CD14-positive monocyte (primary cell): Measurements from ENCODE around the gene MAST4. TPM values are rescaled to one million over a fixed set of nuclear protein-coding genes. Genes with fewer than 3 reads are reported as not detected.

Source experiments
- DNase-seq, 3 donors: peaks; one replicate each; pipeline ENCODE4 v3.0.0-alpha.2; 2011 to 2022
- H2AFZ ChIP-seq: 2 replicates; pipeline ENCODE4 v1.6.0; 2012; ENCODE audit warnings: mild to moderate bottlenecking, low read depth, low read length, inconsistent platforms; ENCODE audit not compliant: insufficient read depth, poor library complexity, severe bottlenecking
- H3K27ac ChIP-seq, 2 donors: 1 replicate in 1 of 2; 2 replicates in 1 of 2; pipeline ENCODE4 v1.5.1; 2012 to 2013; ENCODE audit warnings: low read length in 2 of 2, control low read depth in 1 of 2, inconsistent platforms in 1 of 2, low read depth in 1 of 2, mild to moderate bottlenecking in 1 of 2
- H3K27me3 ChIP-seq, 2 donors: one replicate each; pipeline versions ENCODE4 v1.6.0 to v1.6.1; 2011 to 2013; ENCODE audit warnings: low read length in 2 of 2; ENCODE audit not compliant: control insufficient read depth in 2 of 2, insufficient read depth in 2 of 2
- H3K36me3 ChIP-seq, 2 donors: replicated peaks in 1 of 2; 1 replicate in 1 of 2; 2 replicates in 1 of 2; pipeline versions ENCODE4 v1.5.1 to v1.6.1; 2012 to 2013; ENCODE audit warnings: low read length in 2 of 2, control low read depth in 1 of 2, inconsistent platforms in 1 of 2, mild to moderate bottlenecking in 1 of 2; ENCODE audit not compliant: insufficient read depth in 2 of 2, control insufficient read depth in 1 of 2
- H3K4me1 ChIP-seq, 2 donors: 1 replicate in 1 of 2; 2 replicates in 1 of 2; pipeline versions ENCODE4 v1.5.1 to v1.6.1; 2012 to 2013; ENCODE audit warnings: low read length in 2 of 2, control low read depth in 1 of 2, inconsistent platforms in 1 of 2, mild to moderate bottlenecking in 1 of 2, moderate library complexity in 1 of 2; ENCODE audit not compliant: insufficient read depth in 2 of 2, control insufficient read depth in 1 of 2
- H3K4me2 ChIP-seq: replicated peaks from 2 replicates; pipeline ENCODE3; 2012; ENCODE audit warnings: low read length, moderate library complexity, mild to moderate bottlenecking; ENCODE audit not compliant: poor library complexity, severe bottlenecking; ENCODE audit errors: extremely low read depth
- H3K4me3 ChIP-seq, 3 experiments: fragments of 200-600 bp in 1 of 3; sonication (generic) in 1 of 3; replicated peaks in 1 of 3; 1 replicate in 2 of 3; 2 replicates in 1 of 3; pipeline ENCODE4 v1.5.1; 2011 to 2013; ENCODE audit warnings: low read length in 3 of 3, mild to moderate bottlenecking in 3 of 3, control low read depth in 2 of 3, low read depth in 2 of 3, inconsistent platforms in 1 of 3, moderate library complexity in 1 of 3
- H3K79me2 ChIP-seq: 2 replicates; pipeline ENCODE4 v1.6.0; 2012; ENCODE audit warnings: mild to moderate bottlenecking, control low read depth, inconsistent platforms, low read length, moderate library complexity; ENCODE audit not compliant: insufficient read depth
- H3K9ac ChIP-seq: 2 replicates; pipeline ENCODE4 v1.6.0; 2017; ENCODE audit warnings: low read length, mild to moderate bottlenecking; ENCODE audit not compliant: insufficient read depth, poor library complexity, severe bottlenecking
- H3K9me3 ChIP-seq, 2 donors: replicated peaks in 1 of 2; 1 replicate in 1 of 2; 2 replicates in 1 of 2; pipeline versions ENCODE4 v1.5.1 to v1.6.1; 2012 to 2013; ENCODE audit warnings: low read length in 2 of 2, control low read depth in 1 of 2; ENCODE audit not compliant: control insufficient read depth in 1 of 2, insufficient read depth in 1 of 2
- H4K20me1 ChIP-seq: 2 replicates; pipeline ENCODE4 v1.6.0; 2012; ENCODE audit warnings: mild to moderate bottlenecking, low read length, control low read depth, moderate library complexity; ENCODE audit not compliant: insufficient read depth
- H3K27ac Mint-ChIP-seq, 7 donors: one replicate each; pipeline ENCODE4 v1.8.0; 2020; ENCODE audit warnings: mild to moderate bottlenecking in 7 of 7, mixed read lengths in 7 of 7, moderate library complexity in 6 of 7, inconsistent platforms in 2 of 7
- H3K27me3 Mint-ChIP-seq, 3 donors: one replicate each; pipeline ENCODE4 v1.8.0; 2021 to 2022; ENCODE audit warnings: low read depth in 3 of 3, mild to moderate bottlenecking in 3 of 3, mixed read lengths in 3 of 3, moderate library complexity in 3 of 3, inconsistent platforms in 1 of 3
- H3K36me3 Mint-ChIP-seq, 2 donors: one replicate each; pipeline ENCODE4 v1.8.0; 2020; ENCODE audit warnings: mixed read lengths in 2 of 2, inconsistent platforms in 1 of 2, mild to moderate bottlenecking in 1 of 2
- H3K4me1 Mint-ChIP-seq: one replicate; pipeline ENCODE4 v1.8.0; 2020; ENCODE audit warnings: mild to moderate bottlenecking, mixed read lengths
- H3K4me3 Mint-ChIP-seq, 2 donors: one replicate each; pipeline ENCODE4 v1.8.0; 2020; ENCODE audit warnings: mild to moderate bottlenecking in 2 of 2, mixed read lengths in 2 of 2, moderate library complexity in 1 of 2
- H3K9me3 Mint-ChIP-seq, 7 donors: one replicate each; pipeline ENCODE4 v1.8.0; 2020 to 2022; ENCODE audit warnings: mixed read lengths in 7 of 7, mild to moderate bottlenecking in 6 of 7, moderate library complexity in 6 of 7, inconsistent platforms in 2 of 7
- CTCF ChIP-seq: fragments of 200-600 bp; IDR thresholded peaks from one replicate; pipeline ENCODE4 v1.8.0; 2022; ENCODE audit warnings: antibody characterized with exemption, mild to moderate bottlenecking
- WGBS: methylation state at CpG from one replicate; pipeline ENCODE4 v1.1.5; 2013; ENCODE audit warnings: missing lambda C conversion rate; ENCODE audit not compliant: insufficient coverage; 5-methylcytosine and 5-hydroxymethylcytosine counted together
- intact Hi-C, 2 donors: fragments of 100-400 bp; cut with micrococcal nuclease; formaldehyde crosslinking; loops; one replicate each; pipeline versions ENCODE4 v1.15.0 to v1.15.1; 2023
- polyA plus RNA-seq, 3 donors: library from polyadenylated mRNA; depleted of rRNA in 1 of 3; unstranded in 2 of 3; stranded (reverse) in 1 of 3; fragments of 300-500 nt in 2 of 3; fragments of >200 nt in 1 of 3; fragmentation: Illumina TruSeq in 2 of 3; gene quantifications; 1 replicate in 2 of 3; 2 replicates in 1 of 3; pipeline ENCODE4 v1.2.3, GENCODE V29; 2012 to 2021

Gene MAST4
- polyA plus RNA-seq, 3 donors, result 0.03 to 0.24 TPM; not detected in 1

- no peak overlapping the region for H3K4me2 ChIP-seq
- H3K4me3 ChIP-seq, result no peak overlapping the region
- peaks cover 12 to 16% of the 10 kb centered on the region in 2 donors for H3K4me1 ChIP-seq
- H3K36me3 Mint-ChIP-seq, result no peaks in the 10 kb centered on the region
- WGBS, result 88% methylated on average over 1 of the region's 3 CpGs
- H3K27ac Mint-ChIP-seq, result no peak overlapping the region
- H3K4me1 Mint-ChIP-seq, result peaks cover 26% of the 10 kb centered on the region
- no peaks in the 10 kb centered on the region for H3K36me3 ChIP-seq
- H4K20me1 ChIP-seq, result no peaks in the 10 kb centered on the region
- H3K79me2 ChIP-seq, result no peaks in the 10 kb centered on the region
- H3K9me3 ChIP-seq, result no peaks in the 10 kb centered on the region
- peaks cover 22 to 34% (median 24%) of the 10 kb centered on the region in 3 donors for H3K27me3 Mint-ChIP-seq
- no peak overlapping the region for H2AFZ ChIP-seq
- intact Hi-C loops, result no loop called here
- H3K27me3 ChIP-seq, result peaks cover 4 to 27% of the 10 kb centered on the region in 2 donors
- H3K9me3 Mint-ChIP-seq, result no peaks in the 10 kb centered on the region
- no peak overlapping the region for H3K27ac ChIP-seq
- H3K9ac ChIP-seq, result no peak overlapping the region
- DNase-seq, result no peak
- TF ChIP-seq CTCF, result no peak
- no peak overlapping the region for H3K4me3 Mint-ChIP-seq
Observed at GRCh38 chr5:66826696-66827095, 230.5 kb downstream of the MAST4 start.

GRCh38 chr5:66828046-66828547, 231.9 kb downstream of the MAST4 start:
- H4K20me1 ChIP-seq, result no peaks in the 10 kb centered on the region
- peak overlapping the region; percentile 82 for H2AFZ ChIP-seq
- peaks cover 24 to 34% (median 25%) of the 10 kb centered on the region in 3 donors for H3K27me3 Mint-ChIP-seq
- H3K27ac Mint-ChIP-seq, result peak overlapping the region in 1 of 7 donors; percentile 79
- H3K27ac ChIP-seq, result no peak overlapping the region
- no peaks in the 10 kb centered on the region for H3K9me3 ChIP-seq
- 56% methylated on average over 5 of the region's 5 CpGs for WGBS
- no peaks in the 10 kb centered on the region for H3K36me3 Mint-ChIP-seq
- peaks cover 12 to 16% of the 10 kb centered on the region in 2 donors for H3K4me1 ChIP-seq
- peak overlapping the region; percentile 79 to 92 for H3K4me3 Mint-ChIP-seq
- intact Hi-C loops, result no loop called here
- no peak overlapping the region for H3K9ac ChIP-seq
- peak overlapping the region; percentile 78 for H3K4me2 ChIP-seq
- no peak for DNase-seq
- no peaks in the 10 kb centered on the region for H3K36me3 ChIP-seq
- no peaks in the 10 kb centered on the region for H3K79me2 ChIP-seq
- peaks cover 21% of the 10 kb centered on the region for H3K4me1 Mint-ChIP-seq
- no peak for TF ChIP-seq CTCF
- H3K9me3 Mint-ChIP-seq, result no peaks in the 10 kb centered on the region
- peak overlapping the region in 1 of 3 experiments; percentile 70 for H3K4me3 ChIP-seq
- peaks cover 4 to 27% of the 10 kb centered on the region in 2 donors for H3K27me3 ChIP-seq
